Small intestine (tissue), 7 donors: ENCODE measurements around the gene DNAAF1. TPM values are rescaled to one million over a fixed set of nuclear protein-coding genes. Genes with fewer than 3 reads are reported as not detected.
"Not testable (repeated sequence)": the region's sequence is repeated elsewhere in the genome, so short reads cannot be mapped to it uniquely, and the experiment has no call there.

Experiments used
- DNase-seq, 2 donors: peaks; one replicate each; pipeline versions ENCODE4 v3.0.0 to v3.0.0-alpha.2; 2013
- FAIRE-seq: peaks from 2 replicates; lab custom pipeline; 2012; peaks lifted over from hg19 to GRCh38; lab: Jason Lieb, UNC
- H3K27ac ChIP-seq, 3 donors: one replicate each; pipeline ENCODE4 v1.5.1; 2013; ENCODE audit warnings: low read length in 2 of 3, mild to moderate bottlenecking in 2 of 3, control low read depth in 1 of 3, inconsistent platforms in 1 of 3, low read depth in 1 of 3, moderate library complexity in 1 of 3
- H3K27me3 ChIP-seq, 3 donors: one replicate each; pipeline ENCODE4 v1.6.1; 2013; ENCODE audit warnings: low read length in 3 of 3, inconsistent platforms in 1 of 3; ENCODE audit not compliant: control insufficient read depth in 3 of 3, insufficient read depth in 3 of 3
- H3K36me3 ChIP-seq, 3 donors: one replicate each; pipeline ENCODE4 v1.6.1; 2013; ENCODE audit warnings: low read length in 3 of 3, inconsistent platforms in 1 of 3, low read depth in 1 of 3, mild to moderate bottlenecking in 1 of 3, moderate library complexity in 1 of 3; ENCODE audit not compliant: control insufficient read depth in 3 of 3, insufficient read depth in 2 of 3
- H3K4me1 ChIP-seq, 3 donors: one replicate each; pipeline ENCODE4 v1.6.1; 2013; ENCODE audit warnings: low read length in 2 of 3, inconsistent platforms in 1 of 3, low read depth in 1 of 3, mild to moderate bottlenecking in 1 of 3, moderate library complexity in 1 of 3; ENCODE audit not compliant: control insufficient read depth in 3 of 3, insufficient read depth in 2 of 3
- H3K4me3 ChIP-seq, 3 donors: one replicate each; pipeline ENCODE4 v1.5.1; 2013; ENCODE audit warnings: low read length in 3 of 3, control low read depth in 1 of 3, inconsistent platforms in 1 of 3, low read depth in 1 of 3, mild to moderate bottlenecking in 1 of 3, moderate library complexity in 1 of 3
- H3K9me3 ChIP-seq, 2 donors: one replicate each; pipeline ENCODE4 v1.6.1; 2013; ENCODE audit warnings: low read depth in 1 of 2, low read length in 1 of 2; ENCODE audit not compliant: control insufficient read depth in 2 of 2, insufficient read depth in 1 of 2
- WGBS, 3 donors: extraction: QIAGEN DNeasy Blood & Tissue Kit; methylation state at CpG; one replicate each; pipeline ENCODE4 v1.1.7; 2013; 5-methylcytosine and 5-hydroxymethylcytosine counted together
- polyA plus RNA-seq, 4 donors: library from polyadenylated mRNA; stranded (reverse) in 3 of 4; unstranded in 1 of 4; fragments of 200-250 nt in 3 of 4; fragments of 120-200 nt in 1 of 4; gene quantifications; one replicate each; pipeline versions ENCODE4 v1.2.1 to v1.2.3, GENCODE V29; 2013
- donor health status: healthy with polysubstance abuse.
- donor health status: control.
- donor health status: control.
- donor health status: Bipolar disorder and iron deficiency.
- donor health status: healthy.

DNAAF1 gene
- polyA plus RNA-seq, 4 donors = 0.24 to 2.0 (median 0.72) TPM; not detected in 1

GRCh38 chr16:84196101-84196500, 51.0 kb downstream of the DNAAF1 start:
- H3K27me3 ChIP-seq = peaks cover 0 to 6% (median 0%) of the 10 kb centered on the region in 3 donors
- H3K4me1 ChIP-seq = no peaks in the 10 kb centered on the region
- no peak overlapping the region for H3K27ac ChIP-seq
- FAIRE-seq (no peak), DNase-seq (no peak)
- no peak overlapping the region for H3K4me3 ChIP-seq
- 84 to 93% (median 87%) methylated on average over 13 to 16 of the region's 16 CpGs for WGBS, 3 donors
- no peaks in the 10 kb centered on the region for H3K36me3 ChIP-seq
- H3K9me3 ChIP-seq = no peaks in the 10 kb centered on the region

- H3K4me1 ChIP-seq = no peaks in the 10 kb centered on the region
- FAIRE-seq = no peak
- H3K27ac ChIP-seq = no peak overlapping the region
- peaks cover 0 to 6% (median 0%) of the 10 kb centered on the region in 3 donors for H3K27me3 ChIP-seq
- H3K4me3 ChIP-seq = no peak overlapping the region
- WGBS, 3 donors = 59 to 75% (median 75%) methylated on average over 15 to 16 of the region's 16 CpGs
- no peaks in the 10 kb centered on the region for H3K9me3 ChIP-seq
- H3K36me3 ChIP-seq = no peaks in the 10 kb centered on the region
- no peak for DNase-seq
Observed at GRCh38 chr16:84196727-84197394, 51.8 kb downstream of the DNAAF1 start.

- H3K36me3 ChIP-seq = no peaks in the 10 kb centered on the region
- no peaks in the 10 kb centered on the region for H3K4me1 ChIP-seq
- no peak for DNase-seq
- no peaks in the 10 kb centered on the region for H3K9me3 ChIP-seq
- WGBS, 3 donors = 82 to 90% (median 86%) methylated on average over 14 of the region's 14 CpGs
- FAIRE-seq = no peak
- no peak overlapping the region for H3K4me3 ChIP-seq
- no peak overlapping the region for H3K27ac ChIP-seq
- peaks cover 0 to 6% (median 0%) of the 10 kb centered on the region in 3 donors for H3K27me3 ChIP-seq
Observed at GRCh38 chr16:84197466-84198128, 52.5 kb downstream of the DNAAF1 start.

GRCh38 chr16:84198401-84198800, 53.3 kb downstream of the DNAAF1 start:
- H3K27ac ChIP-seq = no peak overlapping the region
- peaks cover 0 to 6% (median 0%) of the 10 kb centered on the region in 3 donors for H3K27me3 ChIP-seq
- H3K4me1 ChIP-seq = no peaks in the 10 kb centered on the region
- no peaks in the 10 kb centered on the region for H3K36me3 ChIP-seq
- H3K9me3 ChIP-seq = no peaks in the 10 kb centered on the region
- DNase-seq (no peak), FAIRE-seq (no peak)
- 65 to 81% (median 74%) methylated on average over 10 of the region's 10 CpGs for WGBS, 3 donors
- no peak overlapping the region for H3K4me3 ChIP-seq

GRCh38 chr16:84199097-84199496, 54.0 kb downstream of the DNAAF1 start:
- Histone ChIP-seq H3K27ac (no peak overlapping the region), H3K27me3 (peaks cover 0 to 6% (median 0%) of the 10 kb centered on the region in 3 donors), H3K36me3 (no peaks in the 10 kb centered on the region), H3K9me3 (no peaks in the 10 kb centered on the region), H3K4me3 (no peak overlapping the region), H3K4me1 (no peaks in the 10 kb centered on the region)
- DNase-seq = no peak
- WGBS, 3 donors = 61 to 70% (median 70%) methylated on average over 13 of the region's 13 CpGs
- FAIRE-seq = no peak

- DNase-seq (no peak), FAIRE-seq (no peak)
- H3K4me1 ChIP-seq = no peaks in the 10 kb centered on the region
- H3K27ac ChIP-seq = no peak overlapping the region
- 69 to 79% (median 70%) methylated on average over 10 of the region's 10 CpGs for WGBS, 3 donors
- no peaks in the 10 kb centered on the region for H3K36me3 ChIP-seq
- H3K4me3 ChIP-seq = no peak overlapping the region
- H3K27me3 ChIP-seq = peaks cover 0 to 6% (median 0%) of the 10 kb centered on the region in 3 donors
- H3K9me3 ChIP-seq = no peaks in the 10 kb centered on the region
Observed at GRCh38 chr16:84199861-84200260, 54.8 kb downstream of the DNAAF1 start.

- H3K4me1 ChIP-seq, FAIRE-seq, DNase-seq, H3K27ac ChIP-seq, H3K4me3 ChIP-seq, H3K9me3 ChIP-seq, H3K27me3 ChIP-seq, H3K36me3 ChIP-seq: not testable (repeated sequence)
- WGBS, 3 donors = 90 to 96% (median 96%) methylated on average over 24 to 26 of the region's 26 CpGs
Observed at GRCh38 chr16:84204551-84204950, 59.4 kb downstream of the DNAAF1 start.

GRCh38 chr16:84205123-84205522, 60.0 kb downstream of the DNAAF1 start:
- WGBS, 3 donors = 89 to 91% (median 90%) methylated on average over 6 of the region's 6 CpGs

More at GRCh38 chr16:84205123-84205522, 60.0 kb downstream of the DNAAF1 start:
- not testable (repeated sequence) for H3K36me3 ChIP-seq, DNase-seq, H3K27ac ChIP-seq, FAIRE-seq, H3K27me3 ChIP-seq, H3K9me3 ChIP-seq, H3K4me1 ChIP-seq, H3K4me3 ChIP-seq
